GM12891 (cell line): ENCODE measurements around the gene TRABD2B.

ENCODE experiments used
- POU2F2 ChIP-seq: IDR thresholded peaks from 2 replicates; pipeline ENCODE4 v1.6.1; 2011; ENCODE audit warnings: low read depth, mild to moderate bottlenecking, control low read depth, low read length, moderate library complexity
- TAF1 ChIP-seq: IDR thresholded peaks from 2 replicates; pipeline ENCODE4 v1.6.1; 2011; ENCODE audit warnings: low read depth, low read length, control low read depth

- no peak for TF ChIP-seq POU2F2
- TF ChIP-seq TAF1: no peak
These were observed 102.5 kb downstream of the TRABD2B start for GRCh38 chr1:47894410-47895278.
